Smooth muscle cell (in vitro differentiated cells): ENCODE results near the gene STX3. TPM values are rescaled to one million over a fixed set of nuclear protein-coding genes. Genes with fewer than 3 reads are reported as not detected.

ENCODE experiments used
- DNase-seq: peaks from one replicate; lab custom pipeline; 2025; ENCODE audit not compliant: unreplicated experiment; lab: John Stamatoyannopoulos, UW
- H2AFZ ChIP-seq: fragments of 200-600 bp; sonication (generic); 2 replicates; pipeline ENCODE4 v1.6.0; 2016; ENCODE audit warnings: antibody characterized with exemption, low read depth, mild to moderate bottlenecking
- H3F3A ChIP-seq: fragments of 200-600 bp; sonication (generic); 2 replicates; pipeline ENCODE4 v1.6.0; 2017; ENCODE audit warnings: antibody characterized with exemption, low read depth
- H3K27ac ChIP-seq: fragments of 200-600 bp; sonication (generic); 2 replicates; pipeline ENCODE4 v1.5.1; 2016; ENCODE audit warnings: low read depth, mild to moderate bottlenecking
- H3K27me3 ChIP-seq: fragments of 200-600 bp; sonication (generic); 2 replicates; pipeline ENCODE4 v1.6.1; 2016; ENCODE audit warnings: low read depth, mild to moderate bottlenecking
- H3K36me3 ChIP-seq: fragments of 200-600 bp; sonication (generic); 2 replicates; pipeline ENCODE4 v1.5.1; 2016; ENCODE audit warnings: low read depth
- H3K4me1 ChIP-seq: fragments of 200-600 bp; sonication (generic); 2 replicates; pipeline ENCODE4 v1.5.1; 2016; ENCODE audit warnings: low read depth
- H3K4me2 ChIP-seq: fragments of 200-600 bp; sonication (generic); 2 replicates; pipeline ENCODE4 v1.6.0; 2016; ENCODE audit warnings: mild to moderate bottlenecking
- H3K4me3 ChIP-seq: fragments of 200-600 bp; sonication (generic); 2 replicates; pipeline ENCODE4 v1.5.1; 2016; ENCODE audit warnings: mild to moderate bottlenecking
- H3K79me2 ChIP-seq: fragments of 200-600 bp; sonication (generic); 2 replicates; pipeline ENCODE4 v1.6.0; 2016; ENCODE audit warnings: low read depth, mild to moderate bottlenecking
- H3K9ac ChIP-seq: fragments of 200-600 bp; sonication (generic); 2 replicates; pipeline ENCODE4 v1.6.0; 2016; ENCODE audit warnings: low read depth
- H3K9me3 ChIP-seq: fragments of 200-600 bp; sonication (generic); replicated peaks from 2 replicates; pipeline ENCODE4 v1.5.1; 2016; ENCODE audit warnings: low read depth
- H4K20me1 ChIP-seq: fragments of 200-600 bp; sonication (generic); 2 replicates; pipeline ENCODE4 v1.6.0; 2016; ENCODE audit warnings: low read depth
- WGBS: methylation state at CpG from one replicate; pipeline ENCODE4 v1.1.7; 2016; ENCODE audit warnings: low lambda C conversion rate; 5-methylcytosine and 5-hydroxymethylcytosine counted together
- polyA plus RNA-seq: library from polyadenylated mRNA; unstranded; fragments of >200 nt; fragmentation: Nextera tagmentation; extraction: Ambion mirVana; gene quantifications from 2 replicates; pipeline ENCODE4 v1.2.1, GENCODE V29; 2016
- total RNA-seq: library from RNA; depleted of rRNA; stranded (reverse); fragments of >200 nt; gene quantifications from 2 replicates; pipeline ENCODE4 v1.2.3, GENCODE V29; 2014
- TF ChIP-seq, protein P1 (sequence below): fragments of 200-600 bp; sonication (generic); IDR thresholded peaks from 2 replicates; pipeline ENCODE4 v1.5.1; 2017; ENCODE audit warnings: borderline replicate concordance, mild to moderate bottlenecking, antibody characterized with exemption; ENCODE audit not compliant: insufficient read depth, poor library complexity, severe bottlenecking

STX3 gene
- total and polyA plus RNA-seq, 2 experiments from 2014 or later, result 24.1 to 52.2 TPM

DNA sequence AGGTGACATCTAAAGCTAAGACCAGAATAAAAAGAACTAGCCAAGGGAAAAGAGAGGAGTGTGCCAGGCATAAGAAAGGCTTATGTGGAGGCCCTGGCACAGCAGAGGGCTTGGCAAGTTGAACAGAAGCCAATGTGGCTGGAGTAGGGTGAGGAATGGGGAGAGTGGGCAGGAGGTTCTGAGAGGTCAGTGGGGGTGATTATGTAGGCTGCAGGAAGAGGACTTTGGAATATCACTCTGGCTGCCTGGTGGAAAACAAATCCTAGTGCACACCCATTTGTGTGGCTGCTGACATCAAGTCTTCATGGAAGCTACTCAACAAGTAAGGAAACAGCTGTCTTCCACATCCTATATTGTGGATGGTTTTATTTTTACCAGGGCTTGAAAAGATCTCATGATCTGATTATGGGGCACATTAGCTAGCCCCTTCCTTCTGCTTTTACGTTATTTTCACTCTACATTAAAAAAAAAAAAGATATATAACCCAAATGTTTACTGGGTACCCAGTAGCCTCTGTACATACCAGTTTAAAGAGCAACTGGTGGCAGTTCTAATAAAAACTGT, 52.0 kb downstream of the STX3 start:
- Histone ChIP-seq H3K79me2 (peaks cover 7% of the 10 kb centered on the region), H4K20me1 (no peaks in the 10 kb centered on the region), H3K27me3 (no peaks in the 10 kb centered on the region), H3K27ac (no peak overlapping the region), H3F3A (peaks cover 11% of the 10 kb centered on the region), H3K9me3 (no peaks in the 10 kb centered on the region), H3K4me1 (peaks cover 8% of the 10 kb centered on the region), H3K36me3 (no peaks in the 10 kb centered on the region), H3K4me3 (no peak overlapping the region), H3K9ac (no peak overlapping the region), H2AFZ (no peak overlapping the region), H3K4me2 (no peak overlapping the region)
- TF ChIP-seq, protein P1, sequence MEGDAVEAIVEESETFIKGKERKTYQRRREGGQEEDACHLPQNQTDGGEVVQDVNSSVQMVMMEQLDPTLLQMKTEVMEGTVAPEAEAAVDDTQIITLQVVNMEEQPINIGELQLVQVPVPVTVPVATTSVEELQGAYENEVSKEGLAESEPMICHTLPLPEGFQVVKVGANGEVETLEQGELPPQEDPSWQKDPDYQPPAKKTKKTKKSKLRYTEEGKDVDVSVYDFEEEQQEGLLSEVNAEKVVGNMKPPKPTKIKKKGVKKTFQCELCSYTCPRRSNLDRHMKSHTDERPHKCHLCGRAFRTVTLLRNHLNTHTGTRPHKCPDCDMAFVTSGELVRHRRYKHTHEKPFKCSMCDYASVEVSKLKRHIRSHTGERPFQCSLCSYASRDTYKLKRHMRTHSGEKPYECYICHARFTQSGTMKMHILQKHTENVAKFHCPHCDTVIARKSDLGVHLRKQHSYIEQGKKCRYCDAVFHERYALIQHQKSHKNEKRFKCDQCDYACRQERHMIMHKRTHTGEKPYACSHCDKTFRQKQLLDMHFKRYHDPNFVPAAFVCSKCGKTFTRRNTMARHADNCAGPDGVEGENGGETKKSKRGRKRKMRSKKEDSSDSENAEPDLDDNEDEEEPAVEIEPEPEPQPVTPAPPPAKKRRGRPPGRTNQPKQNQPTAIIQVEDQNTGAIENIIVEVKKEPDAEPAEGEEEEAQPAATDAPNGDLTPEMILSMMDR, result no peak
- 100% methylated on average over 1 of the region's 1 CpG for WGBS
- DNase-seq, result no peak

DNA sequence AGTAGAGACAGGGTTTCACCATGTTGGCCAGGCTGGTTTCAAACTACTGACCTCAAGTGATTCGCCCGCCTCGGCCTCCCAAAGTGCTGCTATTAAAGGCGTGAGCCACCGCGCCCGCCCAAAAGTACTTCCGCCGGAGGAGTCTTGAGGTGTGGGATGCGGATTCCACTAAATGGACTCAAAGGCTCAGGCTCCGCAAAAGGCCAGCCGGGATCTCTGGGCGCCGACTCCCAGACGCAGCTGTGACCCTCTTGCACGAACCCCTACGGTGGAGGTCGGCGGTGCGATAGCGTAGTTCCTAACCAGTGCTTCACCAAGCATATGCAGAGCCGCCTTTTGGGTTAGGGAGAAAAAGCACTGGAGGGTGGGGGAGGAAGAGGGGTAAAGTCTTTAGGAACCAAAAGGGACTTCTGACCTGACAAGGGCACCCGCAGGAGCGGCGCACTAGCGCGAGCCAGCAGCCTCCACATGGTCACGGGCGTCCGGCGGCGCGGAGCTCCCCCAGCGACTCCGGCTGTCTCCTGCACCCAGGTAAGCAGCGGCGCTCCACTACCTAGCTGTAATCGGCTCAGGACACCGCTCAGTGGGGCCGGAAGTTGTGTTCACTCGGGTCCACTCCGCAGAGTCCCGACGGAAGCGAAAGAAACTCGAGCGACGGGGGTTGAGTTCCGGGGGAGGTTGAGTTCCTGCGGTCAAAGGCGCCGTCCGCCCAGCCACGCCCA, 55.2 kb downstream of the STX3 start, which contains the start of gene MRPL16:
TSS of gene MRPL16 (minus strand) at position 590 of the 722 bp plus-strand sequence. CDS start at position 470, 120 bp downstream.
- Histone ChIP-seq H3K4me3 (peak within 1 kb of the TSS; percentile 87), H3K36me3 (no peaks in the 10 kb centered on the region), H3K27me3 (no peaks in the 10 kb centered on the region), H3K79me2 (peaks cover 7% of the 10 kb centered on the region), H4K20me1 (no peaks in the 10 kb centered on the region), H3F3A (peaks cover 5% of the 10 kb centered on the region), H2AFZ (peak within 1 kb of the TSS; percentile 85), H3K9me3 (no peaks in the 10 kb centered on the region), H3K27ac (peak within 1 kb of the TSS; percentile 42), H3K4me1 (peaks cover 8% of the 10 kb centered on the region), H3K9ac (peak within 1 kb of the TSS; percentile 82), H3K4me2 (peak within 1 kb of the TSS; percentile 97)
- peak; percentile 57 for DNase-seq
- WGBS, result 1% methylated on average over 52 of the region's 54 CpGs
- TF ChIP-seq, protein P1, result peak; percentile 8

DNA sequence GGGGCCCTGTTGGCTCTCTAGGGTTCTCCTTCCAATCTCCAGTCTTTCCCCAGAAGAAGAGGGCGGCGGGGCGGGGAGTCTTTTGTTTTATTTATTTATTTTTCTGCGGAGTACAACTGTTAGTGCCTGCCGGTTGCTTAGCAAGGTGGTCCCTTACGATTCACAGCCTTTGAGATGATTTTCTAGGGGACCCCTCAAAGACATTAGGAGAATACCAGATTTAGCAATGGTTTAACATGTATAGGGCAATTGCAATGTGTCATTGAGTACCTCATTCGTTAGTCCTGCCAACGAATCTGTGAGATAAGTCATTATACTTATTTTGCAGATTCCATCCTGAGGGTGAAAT, 55.7 kb downstream of the STX3 start:
- Histone ChIP-seq H3K4me2 (peak overlapping the region; percentile 97), H2AFZ (peak overlapping the region; percentile 85), H4K20me1 (no peaks in the 10 kb centered on the region), H3K79me2 (peaks cover 7% of the 10 kb centered on the region), H3K9me3 (no peaks in the 10 kb centered on the region), H3K4me3 (peak overlapping the region; percentile 87), H3K27ac (peak overlapping the region; percentile 42), H3K36me3 (no peaks in the 10 kb centered on the region), H3K27me3 (no peaks in the 10 kb centered on the region), H3K9ac (peak overlapping the region; percentile 82), H3K4me1 (peaks cover 8% of the 10 kb centered on the region), H3F3A (peaks cover 5% of the 10 kb centered on the region)
- no peak for DNase-seq
- TF ChIP-seq, protein P1, result no peak
- WGBS, result 21% methylated on average over 8 of the region's 8 CpGs
